Erythroblast (primary cell): ENCODE data around the gene DEUP1.

Experiments
- GATA1 ChIP-seq: IDR thresholded peaks from 2 replicates; pipeline ENCODE4 v1.6.1; 2011; ENCODE audit warnings: low read depth, mild to moderate bottlenecking, control low read depth, low read length, moderate library complexity
- POLR2A ChIP-seq: IDR thresholded peaks from 2 replicates; pipeline ENCODE4 v1.6.1; 2011; ENCODE audit warnings: mild to moderate bottlenecking, low read length

DNA sequence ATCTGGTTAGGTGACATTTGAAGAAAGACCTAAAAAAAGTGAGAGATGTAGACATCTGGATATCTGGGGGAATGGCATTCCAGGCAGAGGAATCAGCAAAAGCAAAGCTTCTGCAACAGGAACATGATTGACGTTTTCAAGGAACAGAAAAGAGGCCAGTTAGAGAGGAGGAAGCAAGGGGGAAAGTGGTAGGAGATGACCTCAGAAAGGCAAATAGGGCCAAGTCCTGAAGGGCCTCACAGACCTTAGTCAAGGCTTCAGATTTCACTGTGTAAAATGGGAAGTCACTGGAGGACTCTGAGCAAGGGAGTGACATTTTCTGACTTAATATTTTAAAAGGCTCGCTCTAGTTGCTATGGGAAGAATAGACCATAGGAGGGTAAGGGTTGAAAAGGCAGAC lies 9.7 kb downstream of the DEUP1 start:
- TF ChIP-seq POLR2A, result no peak
- TF ChIP-seq GATA1, result no peak
